Upper lobe of left lung (tissue), 4 donors: Measurements from ENCODE around the gene RPE65.

ENCODE experiments used
- EP300 ChIP-seq, 4 donors: sonication (generic); formaldehyde crosslinking; IDR thresholded peaks; one replicate each; pipeline ENCODE4 v1.5.1; 2017; ENCODE audit warnings: antibody characterized with exemption in 4 of 4, control low read depth in 2 of 4
- POLR2A ChIP-seq, 4 donors: fragments of 450-650 bp; IDR thresholded peaks; one replicate each; pipeline ENCODE4 v1.5.1; 2016 to 2017; ENCODE audit warnings: antibody characterized with exemption in 4 of 4, mild to moderate bottlenecking in 2 of 4
- POLR2AphosphoS5 ChIP-seq, 2 donors: sonication (generic); formaldehyde crosslinking; IDR thresholded peaks; one replicate each; pipeline ENCODE4 v1.5.1; 2017; ENCODE audit warnings: antibody characterized with exemption in 2 of 2
- TF ChIP-seq, protein P1 (sequence below), 6 experiments: fragments of 450-650 bp in 4 of 6; fragments of 200-600 bp in 2 of 6; sonication (generic) in 2 of 6; IDR thresholded peaks; one replicate each; pipeline ENCODE4 v1.5.1; 2016 to 2019; ENCODE audit warnings: antibody characterized with exemption in 6 of 6

DNA sequence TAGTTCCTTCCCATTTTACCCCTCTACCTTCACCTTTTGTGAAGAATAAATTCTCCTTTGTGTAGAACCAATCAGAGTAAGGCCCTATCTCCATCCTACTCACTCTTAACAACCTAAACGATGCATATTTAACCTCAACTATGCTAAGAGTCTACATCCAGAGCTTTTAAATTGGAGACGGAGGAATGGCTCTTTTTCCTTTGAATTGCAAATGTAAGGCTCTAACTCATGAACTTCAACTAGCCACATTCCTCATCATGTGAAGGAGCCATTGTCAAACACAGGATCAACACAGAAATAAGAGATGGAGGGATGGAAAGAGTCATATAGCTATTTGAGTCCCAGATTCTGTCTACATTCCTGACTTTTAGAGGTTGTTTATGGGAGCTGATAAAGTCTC, 28.9 kb upstream of the RPE65 start:
- TF ChIP-seq POLR2A (IDR thresholded peaks at IDR 0.05) (no peak), POLR2AphosphoS5 (IDR thresholded peaks at IDR 0.05) (no peak), EP300 (IDR thresholded peaks at IDR 0.05) (no peak)
- TF ChIP-seq, protein P1, sequence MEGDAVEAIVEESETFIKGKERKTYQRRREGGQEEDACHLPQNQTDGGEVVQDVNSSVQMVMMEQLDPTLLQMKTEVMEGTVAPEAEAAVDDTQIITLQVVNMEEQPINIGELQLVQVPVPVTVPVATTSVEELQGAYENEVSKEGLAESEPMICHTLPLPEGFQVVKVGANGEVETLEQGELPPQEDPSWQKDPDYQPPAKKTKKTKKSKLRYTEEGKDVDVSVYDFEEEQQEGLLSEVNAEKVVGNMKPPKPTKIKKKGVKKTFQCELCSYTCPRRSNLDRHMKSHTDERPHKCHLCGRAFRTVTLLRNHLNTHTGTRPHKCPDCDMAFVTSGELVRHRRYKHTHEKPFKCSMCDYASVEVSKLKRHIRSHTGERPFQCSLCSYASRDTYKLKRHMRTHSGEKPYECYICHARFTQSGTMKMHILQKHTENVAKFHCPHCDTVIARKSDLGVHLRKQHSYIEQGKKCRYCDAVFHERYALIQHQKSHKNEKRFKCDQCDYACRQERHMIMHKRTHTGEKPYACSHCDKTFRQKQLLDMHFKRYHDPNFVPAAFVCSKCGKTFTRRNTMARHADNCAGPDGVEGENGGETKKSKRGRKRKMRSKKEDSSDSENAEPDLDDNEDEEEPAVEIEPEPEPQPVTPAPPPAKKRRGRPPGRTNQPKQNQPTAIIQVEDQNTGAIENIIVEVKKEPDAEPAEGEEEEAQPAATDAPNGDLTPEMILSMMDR (IDR thresholded peaks at IDR 0.05) = no peak
